Measurements from ENCODE around the gene AGFG2. TPM values are rescaled to one million over a fixed set of nuclear protein-coding genes. Genes with fewer than 3 reads are reported as not detected.

AGFG2 gene
- total and polyA plus RNA-seq, 2 of the 13 experiments (the other 11 are each of a cell fraction or from before 2014, with no cell fraction given) = 125 to 132 TPM

DNA sequence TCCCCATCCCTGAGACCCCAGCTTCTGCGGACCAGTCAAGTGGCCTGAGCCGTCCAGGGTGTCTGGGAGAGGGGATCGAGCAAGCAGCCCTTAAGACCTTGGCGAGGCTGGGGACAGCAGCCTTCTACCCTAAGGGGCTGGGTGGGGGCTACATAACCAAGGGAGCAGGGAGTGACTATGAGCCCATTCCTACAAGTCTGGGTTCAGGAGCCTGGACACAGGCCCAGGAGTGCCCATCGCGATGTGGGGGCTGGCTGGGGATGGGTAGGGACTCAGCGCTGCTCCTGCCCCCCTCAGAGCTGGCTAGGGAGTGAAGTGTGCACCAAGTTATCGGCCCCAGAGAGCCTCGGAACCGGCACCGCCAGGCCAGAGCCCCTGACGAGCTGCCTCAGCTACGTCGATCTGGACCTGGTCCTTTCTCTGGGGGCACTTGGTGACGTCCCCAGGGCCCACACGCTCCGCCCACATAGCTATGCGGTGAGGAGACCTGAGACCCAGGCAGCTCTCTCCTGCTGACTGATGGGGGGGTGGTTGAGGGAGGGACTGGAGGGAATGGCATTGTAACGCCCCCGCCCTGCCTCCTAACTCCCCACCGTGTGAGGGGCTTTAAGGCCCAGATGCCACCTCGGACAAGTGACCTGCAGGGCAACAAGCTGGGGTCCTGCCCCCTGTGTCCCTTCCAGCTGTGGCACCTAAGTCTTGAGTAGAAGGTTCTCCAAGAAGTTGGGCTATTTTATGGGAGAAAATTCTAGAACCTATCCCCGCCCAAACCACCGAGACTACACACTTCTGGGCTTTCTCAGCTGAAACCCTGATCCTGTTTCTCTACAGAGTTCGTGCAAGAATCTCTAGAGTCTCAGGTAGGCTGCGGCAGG, 32.2 kb downstream of the AGFG2 start (continued):
- TF ChIP-seq SOX13 (IDR thresholded peaks at IDR 0.05) = no peak
- peak in 1 of 2 experiments; percentile 92; a peak in 1 of 4 replicates for TF ChIP-seq SOX13 (CRISPR knock-in tag; conservative IDR thresholded peaks at IDR 0.05 in 1 of 2, IDR thresholded peaks at IDR 0.05 in 1 of 2)
- TF ChIP-seq, protein P1, sequence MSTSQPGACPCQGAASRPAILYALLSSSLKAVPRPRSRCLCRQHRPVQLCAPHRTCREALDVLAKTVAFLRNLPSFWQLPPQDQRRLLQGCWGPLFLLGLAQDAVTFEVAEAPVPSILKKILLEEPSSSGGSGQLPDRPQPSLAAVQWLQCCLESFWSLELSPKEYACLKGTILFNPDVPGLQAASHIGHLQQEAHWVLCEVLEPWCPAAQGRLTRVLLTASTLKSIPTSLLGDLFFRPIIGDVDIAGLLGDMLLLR (CRISPR knock-in tag; IDR thresholded peaks at IDR 0.05) = peak; percentile 32; the same call in 1 of the 2 replicates
- TF ChIP-seq, protein P2, sequence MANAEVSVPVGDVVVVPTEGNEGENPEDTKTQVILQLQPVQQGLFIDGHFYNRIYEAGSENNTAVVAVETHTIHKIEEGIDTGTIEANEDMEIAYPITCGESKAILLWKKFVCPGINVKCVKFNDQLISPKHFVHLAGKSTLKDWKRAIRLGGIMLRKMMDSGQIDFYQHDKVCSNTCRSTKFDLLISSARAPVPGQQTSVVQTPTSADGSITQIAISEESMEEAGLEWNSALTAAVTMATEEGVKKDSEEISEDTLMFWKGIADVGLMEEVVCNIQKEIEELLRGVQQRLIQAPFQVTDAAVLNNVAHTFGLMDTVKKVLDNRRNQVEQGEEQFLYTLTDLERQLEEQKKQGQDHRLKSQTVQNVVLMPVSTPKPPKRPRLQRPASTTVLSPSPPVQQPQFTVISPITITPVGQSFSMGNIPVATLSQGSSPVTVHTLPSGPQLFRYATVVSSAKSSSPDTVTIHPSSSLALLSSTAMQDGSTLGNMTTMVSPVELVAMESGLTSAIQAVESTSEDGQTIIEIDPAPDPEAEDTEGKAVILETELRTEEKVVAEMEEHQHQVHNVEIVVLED (CRISPR knock-in tag; IDR thresholded peaks at IDR 0.05; ENCODE audit: borderline replicate concordance) = peak; percentile 35; the same call in 1 of the 2 replicates
- no peak for TF ChIP-seq SCMH1 (CRISPR knock-in tag; IDR thresholded peaks at IDR 0.05; ENCODE audit: borderline replicate concordance)
- peak; percentile 67 for TF ChIP-seq TARDBP (CRISPR knock-in tag; IDR thresholded peaks at IDR 0.05)
- TF ChIP-seq, protein P3, sequence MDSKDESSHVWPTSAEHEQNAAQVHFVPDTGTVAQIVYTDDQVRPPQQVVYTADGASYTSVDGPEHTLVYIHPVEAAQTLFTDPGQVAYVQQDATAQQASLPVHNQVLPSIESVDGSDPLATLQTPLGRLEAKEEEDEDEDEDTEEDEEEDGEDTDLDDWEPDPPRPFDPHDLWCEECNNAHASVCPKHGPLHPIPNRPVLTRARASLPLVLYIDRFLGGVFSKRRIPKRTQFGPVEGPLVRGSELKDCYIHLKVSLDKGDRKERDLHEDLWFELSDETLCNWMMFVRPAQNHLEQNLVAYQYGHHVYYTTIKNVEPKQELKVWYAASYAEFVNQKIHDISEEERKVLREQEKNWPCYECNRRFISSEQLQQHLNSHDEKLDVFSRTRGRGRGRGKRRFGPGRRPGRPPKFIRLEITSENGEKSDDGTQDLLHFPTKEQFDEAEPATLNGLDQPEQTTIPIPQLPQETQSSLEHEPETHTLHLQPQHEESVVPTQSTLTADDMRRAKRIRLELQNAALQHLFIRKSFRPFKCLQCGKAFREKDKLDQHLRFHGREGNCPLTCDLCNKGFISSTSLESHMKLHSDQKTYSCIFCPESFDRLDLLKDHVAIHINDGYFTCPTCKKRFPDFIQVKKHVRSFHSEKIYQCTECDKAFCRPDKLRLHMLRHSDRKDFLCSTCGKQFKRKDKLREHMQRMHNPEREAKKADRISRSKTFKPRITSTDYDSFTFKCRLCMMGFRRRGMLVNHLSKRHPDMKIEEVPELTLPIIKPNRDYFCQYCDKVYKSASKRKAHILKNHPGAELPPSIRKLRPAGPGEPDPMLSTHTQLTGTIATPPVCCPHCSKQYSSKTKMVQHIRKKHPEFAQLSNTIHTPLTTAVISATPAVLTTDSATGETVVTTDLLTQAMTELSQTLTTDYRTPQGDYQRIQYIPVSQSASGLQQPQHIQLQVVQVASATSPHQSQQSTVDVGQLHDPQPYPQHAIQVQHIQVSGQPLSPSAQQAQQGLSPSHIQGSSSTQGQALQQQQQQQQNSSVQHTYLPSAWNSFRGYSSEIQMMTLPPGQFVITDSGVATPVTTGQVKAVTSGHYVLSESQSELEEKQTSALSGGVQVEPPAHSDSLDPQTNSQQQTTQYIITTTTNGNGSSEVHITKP (CRISPR knock-in tag; IDR thresholded peaks at IDR 0.05; ENCODE audit: low read depth) = no peak
- no peak for TF ChIP-seq MEF2D (CRISPR knock-in tag; IDR thresholded peaks at IDR 0.05)
- 0 out of 2 replicates have a peak, but pooled peaks have one; percentile 34 for TF ChIP-seq CREM (IDR thresholded peaks at IDR 0.05)
- no peak for TF ChIP-seq CREM (CRISPR knock-in tag; IDR thresholded peaks at IDR 0.05)
- TF ChIP-seq, protein P4, sequence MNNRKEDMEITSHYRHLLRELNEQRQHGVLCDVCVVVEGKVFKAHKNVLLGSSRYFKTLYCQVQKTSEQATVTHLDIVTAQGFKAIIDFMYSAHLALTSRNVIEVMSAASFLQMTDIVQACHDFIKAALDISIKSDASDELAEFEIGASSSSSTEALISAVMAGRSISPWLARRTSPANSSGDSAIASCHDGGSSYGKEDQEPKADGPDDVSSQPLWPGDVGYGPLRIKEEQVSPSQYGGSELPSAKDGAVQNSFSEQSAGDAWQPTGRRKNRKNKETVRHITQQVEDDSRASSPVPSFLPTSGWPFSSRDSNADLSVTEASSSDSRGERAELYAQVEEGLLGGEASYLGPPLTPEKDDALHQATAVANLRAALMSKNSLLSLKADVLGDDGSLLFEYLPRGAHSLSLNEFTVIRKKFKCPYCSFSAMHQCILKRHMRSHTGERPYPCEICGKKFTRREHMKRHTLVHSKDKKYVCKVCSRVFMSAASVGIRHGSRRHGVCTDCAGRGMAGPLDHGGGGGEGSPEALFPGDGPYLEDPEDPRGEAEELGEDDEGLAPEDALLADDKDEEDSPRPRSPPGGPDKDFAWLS (CRISPR knock-in tag; IDR thresholded peaks at IDR 0.05; ENCODE audit: borderline replicate concordance) = 0 out of 2 replicates have a peak, but pooled peaks have one; percentile 6
- no peak for TF ChIP-seq ZNF672 (CRISPR knock-in tag; IDR thresholded peaks at IDR 0.05)
- no peak for TF ChIP-seq MYC (CRISPR knock-in tag; IDR thresholded peaks at IDR 0.05; ENCODE audit: borderline replicate concordance)
- TF ChIP-seq RBM39 (IDR thresholded peaks at IDR 0.05; ENCODE audit: low read depth, low read length, poor library complexity, severe bottlenecking) = peak; percentile 46
- TF ChIP-seq, protein P5, sequence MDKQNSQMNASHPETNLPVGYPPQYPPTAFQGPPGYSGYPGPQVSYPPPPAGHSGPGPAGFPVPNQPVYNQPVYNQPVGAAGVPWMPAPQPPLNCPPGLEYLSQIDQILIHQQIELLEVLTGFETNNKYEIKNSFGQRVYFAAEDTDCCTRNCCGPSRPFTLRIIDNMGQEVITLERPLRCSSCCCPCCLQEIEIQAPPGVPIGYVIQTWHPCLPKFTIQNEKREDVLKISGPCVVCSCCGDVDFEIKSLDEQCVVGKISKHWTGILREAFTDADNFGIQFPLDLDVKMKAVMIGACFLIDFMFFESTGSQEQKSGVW (CRISPR knock-in tag; IDR thresholded peaks at IDR 0.05; ENCODE audit: borderline replicate concordance) = peak; percentile 46; the same call in 1 of the 2 replicates
